K562 (cell line): ENCODE data around the gene CDH1. TPM values are rescaled to one million over a fixed set of nuclear protein-coding genes. Genes with fewer than 3 reads are reported as not detected.

ENCODE experiments used
- ATAC-seq: fragments of 200-7000 bp; cut with Tn5 transposase; 3 replicates; pipeline ENCODE4 v1.9.1; 2020; ENCODE audit warnings: moderate library complexity
- BruUV-seq: library from RNA; stranded (reverse); fragments of 400-500 nt; replicated peaks from 2 replicates; lab custom pipeline; 2021; lab: Mats Ljungman, UMichigan
- CTCF ChIA-PET: fragments of 300-600 bp; formaldehyde crosslinking; extraction: SDS; loops from one replicate; lab custom pipeline; 2021; ENCODE audit warnings: low intra/inter-chr PET ratio; lab: Yijun Ruan, JAX
- POLR2A ChIA-PET: fragments of 300-600, 350-650 bp; sonication (Branson Sonifier 250); formaldehyde crosslinking; extraction: SDS; loops from one replicate; lab custom pipeline; 2021; ENCODE audit warnings: antibody characterized with exemption, inconsistent platforms; lab: Yijun Ruan, JAX
- DNase-seq, 4 experiments: peaks; one replicate each; pipeline versions ENCODE4 v3.0.0 to v3.0.0-alpha.2; 2011 to 2018; ENCODE audit warnings: low spot score in 3 of 4, mixed read lengths in 3 of 4; ENCODE audit errors: extremely low read depth in 1 of 4
- FAIRE-seq: peaks from 2 replicates; lab custom pipeline; 2011; peaks lifted over from hg19 to GRCh38; lab: Jason Lieb, UNC
- H2AFZ ChIP-seq: 2 replicates; pipeline ENCODE4 v1.6.0; 2011; ENCODE audit warnings: low read depth, low read length, control low read depth, inconsistent platforms
- H3K27ac ChIP-seq: fragments of 200-600 bp; 3 replicates; pipeline ENCODE4 v1.8.0; 2011; ENCODE audit warnings: low read depth, mild to moderate bottlenecking, control low read depth, inconsistent platforms, low read length, moderate library complexity, mixed read lengths; ENCODE audit errors: extremely low read depth
- H3K27me3 ChIP-seq, 2 experiments: fragments of 300-600 bp in 1 of 2; 2 replicates in 1 of 2; 3 replicates in 1 of 2; pipeline versions ENCODE4 v1.6.0 to v1.8.0; 2011; ENCODE audit warnings: inconsistent platforms in 2 of 2, low read length in 2 of 2, mild to moderate bottlenecking in 1 of 2, mixed read lengths in 1 of 2, moderate library complexity in 1 of 2; ENCODE audit not compliant: control insufficient read depth in 2 of 2, insufficient read depth in 2 of 2
- H3K36me3 ChIP-seq: fragments of 300-600 bp; 3 replicates; pipeline ENCODE4 v1.8.0; 2011; ENCODE audit warnings: mild to moderate bottlenecking, low read length, inconsistent platforms; ENCODE audit not compliant: control insufficient read depth, insufficient read depth
- H3K4me1 ChIP-seq, 2 experiments: fragments of 200-600 bp in 1 of 2; replicated peaks in 1 of 2; 2 replicates in 1 of 2; 3 replicates in 1 of 2; pipeline versions ENCODE4 v1.5.1 to v1.8.0; 2011; ENCODE audit warnings: inconsistent platforms in 2 of 2, low read length in 2 of 2, mild to moderate bottlenecking in 1 of 2, mixed read lengths in 1 of 2, moderate library complexity in 1 of 2; ENCODE audit not compliant: control insufficient read depth in 2 of 2, insufficient read depth in 2 of 2
- H3K4me2 ChIP-seq: 2 replicates; pipeline ENCODE4 v1.6.1; 2011; ENCODE audit warnings: low read length, control low read depth, inconsistent platforms, mixed read lengths; ENCODE audit not compliant: insufficient read depth
- H3K4me3 ChIP-seq: fragments of 200-600 bp; sonication (generic), shearing (Covaris generic); 2 replicates; pipeline ENCODE4 v1.5.1; 2016; ENCODE audit warnings: control low read depth, inconsistent platforms
- H3K79me2 ChIP-seq: fragments of 200-600 bp; 3 replicates; pipeline ENCODE4 v1.8.0; 2011; ENCODE audit warnings: low read length, inconsistent platforms; ENCODE audit not compliant: control insufficient read depth, insufficient read depth
- H3K9ac ChIP-seq, 2 experiments: 2 replicates each; pipeline versions ENCODE4 v1.6.0 to v1.6.1; 2011; ENCODE audit warnings: low read depth in 2 of 2, low read length in 2 of 2, control low read depth in 1 of 2, inconsistent platforms in 1 of 2, mild to moderate bottlenecking in 1 of 2, mixed read lengths in 1 of 2; ENCODE audit not compliant: insufficient read depth in 1 of 2
- H3K9me1 ChIP-seq: one replicate; pipeline ENCODE4 v1.6.0; 2011; ENCODE audit warnings: inconsistent platforms, mild to moderate bottlenecking, low read length, moderate library complexity; ENCODE audit not compliant: control insufficient read depth, insufficient read depth
- H3K9me3 ChIP-seq: replicated peaks from 2 replicates; pipeline ENCODE4 v1.5.1; 2011; ENCODE audit warnings: low read depth, low read length, inconsistent platforms; ENCODE audit not compliant: control insufficient read depth, insufficient read depth
- H4K20me1 ChIP-seq: replicated peaks from 2 replicates; pipeline ENCODE4 v1.6.1; 2011; ENCODE audit warnings: low read length, inconsistent platforms, mixed read lengths; ENCODE audit not compliant: control insufficient read depth, insufficient read depth
- ARID2 ChIP-seq: fragments of 450-650 bp; IDR thresholded peaks from 2 replicates; pipeline ENCODE4 v1.6.1; 2017; ENCODE audit warnings: antibody characterized with exemption, mild to moderate bottlenecking
- BRD9 ChIP-seq: fragments of 450-650 bp; IDR thresholded peaks from 2 replicates; pipeline ENCODE4 v1.6.1; 2018; ENCODE audit warnings: low read depth; ENCODE audit not compliant: partially characterized antibody
- GATAD2A ChIP-seq: fragments of 450-650 bp; IDR thresholded peaks from 2 replicates; pipeline ENCODE4 v1.6.1; 2017
- KDM1A ChIP-seq, 2 experiments: fragments of 450-650 bp; IDR thresholded peaks; 2 replicates each; pipeline ENCODE4 v1.6.1; 2016; ENCODE audit warnings: mild to moderate bottlenecking in 2 of 2
- KLF13 ChIP-seq: fragments of 450-650 bp; IDR thresholded peaks from 2 replicates; pipeline ENCODE4 v1.6.1; 2016; ENCODE audit warnings: missing genetic modification characterization, low read depth, mild to moderate bottlenecking, missing compliant biosample characterization, moderate library complexity, borderline replicate concordance
- MED1 ChIP-seq: sonication (generic); formaldehyde crosslinking; IDR thresholded peaks from 2 replicates; pipeline ENCODE4 v1.8.1; 2023; ENCODE audit warnings: missing genetic modification reagents, borderline replicate concordance
- MEIS2 ChIP-seq: fragments of 450-650 bp; IDR thresholded peaks from 2 replicates; pipeline ENCODE4 v1.6.1; 2014; ENCODE audit warnings: mild to moderate bottlenecking; ENCODE audit not compliant: partially characterized antibody
- NR4A1 ChIP-seq, 2 experiments: fragments of 250-450 bp in 1 of 2; fragments of 450-650 bp in 1 of 2; sonication (Bioruptor Pico) in 1 of 2; IDR thresholded peaks; 2 replicates each; pipeline versions ENCODE4 v1.4.0 to v1.6.1; 2016 to 2020; ENCODE audit warnings: mild to moderate bottlenecking in 2 of 2, missing compliant biosample characterization in 1 of 2, missing genetic modification characterization in 1 of 2, moderate library complexity in 1 of 2
- SAFB ChIP-seq: fragments of 200-400 bp; formaldehyde crosslinking; IDR thresholded peaks from 2 replicates; pipeline ENCODE4 v1.6.1; 2017; ENCODE audit warnings: low read depth, low read length, borderline replicate concordance
- WGBS: fragments of 100-300 bp; shearing (Covaris generic); methylation state at CpG from one replicate; pipeline ENCODE4 v1.1.6; 2016; ENCODE audit warnings: low coverage, mixed read lengths; ENCODE audit not compliant: insufficient coverage; ENCODE audit errors: missing lambda C conversion rate; 5-methylcytosine and 5-hydroxymethylcytosine counted together
- in situ Hi-C: fragments of 300-500 bp; cut with MboI; formaldehyde crosslinking; loops from 4 replicates; pipeline ENCODE4 v1.15.0; 2018; ENCODE audit warnings: inconsistent platforms, mixed read lengths
- intact Hi-C: fragments of 100-400 bp; cut with micrococcal nuclease; formaldehyde crosslinking; loops from 2 replicates; pipeline ENCODE4 v1.14.2; 2022
- polyA plus RNA-seq, 8 experiments: library from polyadenylated mRNA; depleted of rRNA in 4 of 8; stranded (reverse) in 5 of 8; unstranded in 3 of 8; fragments of >200 nt; fragmentation: Nextera tagmentation in 2 of 8; fragmentation: Illumina TruSeq in 1 of 8; extraction: Ambion mirVana in 2 of 8; extraction: Trizol in 1 of 8; gene quantifications; 2 replicates each; pipeline versions ENCODE4 v1.2.1 to v1.2.3, GENCODE V29; 2011 to 2014; ENCODE audit warnings: inconsistent platforms in 1 of 8, missing spikeins in 1 of 8
- total RNA-seq, 7 experiments: library from RNA; depleted of rRNA in 6 of 7; stranded (reverse); fragments of >200 nt in 6 of 7; fragmentation: Illumina TruSeq in 2 of 7; extraction: Trizol in 2 of 7; gene quantifications; 2 replicates each; pipeline versions ENCODE4 v1.2.1 to v1.2.3, GENCODE V29; 2011 to 2021; ENCODE audit warnings: low replicate concordance in 1 of 7
- TF ChIP-seq, protein P1 (sequence below): sonication (generic); formaldehyde crosslinking; IDR thresholded peaks from 2 replicates; pipeline ENCODE4 v1.9.0; 2022; ENCODE audit warnings: mild to moderate bottlenecking, missing genetic modification reagents

Gene CDH1
- total and polyA plus RNA-seq, 9 of the 15 experiments (the other 6 are each of a cell fraction or from before 2014, with no cell fraction given) = 0.01 to 0.69 TPM; not detected in 7

DNA sequence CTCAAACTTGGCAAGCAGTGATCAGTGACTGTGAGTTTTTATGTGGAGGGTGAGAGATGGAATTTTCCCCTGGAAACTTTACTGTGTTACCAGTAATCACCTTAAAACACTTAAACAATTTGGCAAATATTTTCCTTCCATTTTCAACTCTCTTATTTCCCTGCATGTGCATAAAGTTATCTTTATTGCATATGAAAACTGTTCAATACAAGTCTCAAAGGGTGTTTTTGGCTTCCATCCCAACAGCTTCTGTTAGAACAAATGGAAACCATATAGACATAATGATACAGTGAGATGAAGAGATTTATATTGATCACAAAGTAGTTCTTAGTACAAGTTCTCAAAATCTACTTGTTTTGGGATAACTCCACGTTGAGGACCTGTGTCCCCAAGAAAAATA lies 69.9 kb downstream of the CDH1 start:
- ATAC-seq (no peak), FAIRE-seq (no peak), DNase-seq (no peak)
- intact Hi-C loops (loop anchor here (10.0 kb wide), 1 partner anchor 212 kb away; no protein-coding TSS in a partner anchor), in situ Hi-C loops (no loop called here)
- TF ChIP-seq SAFB (no peak), KDM1A (IDR thresholded peaks at IDR 0.05) (no peak), MED1 (CRISPR knock-in tag) (no peak), ARID2 (no peak), BRD9 (no peak), MEIS2 (no peak), NR4A1 (CRISPR knock-in tag; IDR thresholded peaks at IDR 0.05) (no peak), NR4A1 (tag; IDR thresholded peaks at IDR 0.05) (no peak), GATAD2A (no peak), KLF13 (tag) (no peak)
- TF ChIP-seq, protein P1, sequence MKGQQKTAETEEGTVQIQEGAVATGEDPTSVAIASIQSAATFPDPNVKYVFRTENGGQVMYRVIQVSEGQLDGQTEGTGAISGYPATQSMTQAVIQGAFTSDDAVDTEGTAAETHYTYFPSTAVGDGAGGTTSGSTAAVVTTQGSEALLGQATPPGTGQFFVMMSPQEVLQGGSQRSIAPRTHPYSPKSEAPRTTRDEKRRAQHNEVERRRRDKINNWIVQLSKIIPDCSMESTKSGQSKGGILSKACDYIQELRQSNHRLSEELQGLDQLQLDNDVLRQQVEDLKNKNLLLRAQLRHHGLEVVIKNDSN (CRISPR knock-in tag) = no peak
- ChIA-PET POLR2A (no interaction called here), CTCF (no interaction called here)
- H3K9me1 ChIP-seq = no peaks in the 10 kb centered on the region
- no peak overlapping the region for H3K9ac ChIP-seq
- H3K9me3 ChIP-seq = no peaks in the 10 kb centered on the region
- no peak overlapping the region for H3K4me2 ChIP-seq
- peaks cover 10 to 32% of the 10 kb centered on the region in 2 experiments; a peak in 2 of 5 replicates for H3K27me3 ChIP-seq
- H3K4me1 ChIP-seq = no peaks in the 10 kb centered on the region
- no TSS peak for BruUV-seq
- no peak overlapping the region for H3K4me3 ChIP-seq
- 0 out of 2 replicates have a peak, but pooled peaks cover under 1% of the 10 kb centered on the region for H4K20me1 ChIP-seq
- H3K36me3 ChIP-seq = no peaks in the 10 kb centered on the region
- H3K27ac ChIP-seq = no peak overlapping the region
- H3K79me2 ChIP-seq = no peaks in the 10 kb centered on the region
- WGBS = 0% methylated on average over 1 of the region's 1 CpG
- no peak overlapping the region for H2AFZ ChIP-seq
